NCI-H2196 treated with DMSO at 0.1 percent for 48 hours (cell line): Measurements from ENCODE around the gene SPACA5.
"Not testable (repeated sequence)": the region's sequence is repeated elsewhere in the genome, so short reads cannot be mapped to it uniquely, and the experiment has no call there.

Source experiments
- DNase-seq: peaks from one replicate; lab custom pipeline; 2025; ENCODE audit not compliant: unreplicated experiment; lab: John Stamatoyannopoulos, UW

The SPACA5 gene

DNA sequence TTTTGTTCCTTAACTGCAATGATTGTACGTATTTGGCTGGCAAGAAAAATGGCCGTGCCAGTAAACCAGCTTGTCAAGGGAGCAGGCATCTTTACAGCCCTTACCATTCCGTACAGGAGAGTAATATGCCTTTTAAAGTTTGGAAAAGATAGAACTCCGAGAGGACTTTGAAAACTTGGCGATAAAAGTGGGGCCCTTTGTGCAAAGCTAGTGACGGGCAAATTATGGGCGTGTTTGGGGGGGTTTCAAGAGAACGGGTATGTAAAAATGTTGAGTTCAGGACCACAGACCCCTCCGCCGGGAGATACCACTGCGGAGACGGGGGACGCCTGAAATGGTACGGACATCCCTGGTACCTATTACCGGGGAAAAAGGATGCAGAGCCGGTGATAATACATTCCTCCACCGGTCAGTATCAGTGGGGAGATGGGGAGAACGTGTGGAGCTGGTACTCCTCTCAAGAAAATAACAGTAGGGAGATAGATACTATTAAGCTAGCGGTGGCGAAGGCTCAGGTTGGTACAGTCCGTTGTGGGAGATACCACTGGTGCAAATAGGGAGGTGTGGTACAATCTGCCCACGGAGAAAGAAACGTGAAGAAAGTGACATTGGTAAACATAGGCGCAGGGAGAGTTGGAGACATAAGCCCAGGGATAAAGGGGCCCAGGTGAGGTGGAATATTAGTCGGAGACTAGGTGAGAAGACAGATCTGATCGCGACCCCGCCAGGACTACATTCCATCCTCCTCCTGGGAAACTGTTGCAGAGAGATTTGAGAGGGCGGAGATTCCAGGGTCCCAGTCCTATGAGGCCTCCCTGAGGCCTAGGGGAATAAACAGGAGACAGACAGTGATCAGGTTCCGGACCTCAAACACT is 14.5 kb downstream of the SPACA5 start:
- DNase-seq = peak; percentile 47

DNA sequence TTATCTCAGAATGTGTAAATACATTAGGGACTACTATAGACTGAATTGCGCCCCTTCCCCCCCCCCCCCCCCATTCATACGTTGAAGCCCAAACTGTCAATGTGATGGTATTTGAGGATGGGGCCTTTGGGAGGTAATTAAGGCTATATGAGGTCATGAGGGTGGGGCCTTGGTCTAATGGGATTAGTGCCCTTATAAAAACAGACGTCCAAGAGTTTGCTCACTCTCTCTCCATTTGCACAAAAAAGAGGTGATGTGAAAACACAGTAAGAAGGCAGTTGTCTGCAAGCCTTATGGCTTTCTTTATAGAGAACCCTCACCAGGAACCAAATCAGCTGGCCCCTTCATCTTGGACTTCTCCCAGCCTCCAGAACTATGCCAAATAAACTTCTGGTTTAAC is 15.3 kb downstream of the SPACA5 start:
- no peak for DNase-seq

GRCh38 chrX:48022738-48023137 is 15.9 kb downstream of the SPACA5 start:
- DNase-seq = no peak

GRCh38 chrX:48025561-48025960 is 18.8 kb downstream of the SPACA5 start:
- DNase-seq = peak; percentile 14

DNA sequence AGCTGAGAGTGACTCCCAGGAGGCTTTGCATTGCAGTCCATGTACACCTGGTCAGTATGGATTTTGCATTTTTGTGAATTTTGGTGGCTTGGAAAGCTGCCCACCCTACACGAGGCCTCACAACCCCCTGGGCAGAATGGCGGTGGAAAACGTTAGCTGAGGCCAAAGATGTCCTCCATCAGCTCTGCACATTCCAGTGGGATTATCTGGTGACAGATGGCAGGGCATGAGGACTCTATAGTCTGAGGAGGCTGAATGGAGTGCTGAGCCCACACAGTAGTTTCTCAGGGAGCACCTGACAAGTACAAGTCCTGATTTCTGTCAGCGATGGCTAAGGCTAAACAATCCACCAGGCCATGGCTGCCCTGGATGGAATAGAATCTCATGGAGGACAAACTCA is 20.8 kb downstream of the SPACA5 start:
- DNase-seq = not testable (repeated sequence)

DNA sequence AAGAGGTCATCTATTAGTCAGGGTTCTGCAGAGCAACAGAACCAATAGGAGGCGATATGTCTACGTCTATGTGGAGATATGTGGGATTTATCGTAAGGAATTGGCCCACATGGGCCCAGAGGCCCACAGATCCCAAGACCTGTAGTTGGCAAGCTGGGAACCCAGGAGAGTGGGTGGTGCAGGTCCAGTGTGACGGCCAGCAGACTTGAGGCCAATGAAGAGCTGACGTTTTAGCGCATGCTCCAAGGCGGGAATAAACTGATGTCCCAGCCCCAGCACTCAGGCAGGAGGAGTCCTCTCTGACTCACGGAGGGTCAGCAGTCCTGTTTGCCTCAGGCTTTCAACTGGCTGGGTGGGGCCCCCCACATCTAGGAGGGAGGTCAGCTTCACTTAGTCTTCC is 21.3 kb downstream of the SPACA5 start:
- no peak for DNase-seq

- DNase-seq = no peak
Measured at GRCh38 chrX:48030237-48030636, 23.4 kb downstream of the SPACA5 start.

DNA sequence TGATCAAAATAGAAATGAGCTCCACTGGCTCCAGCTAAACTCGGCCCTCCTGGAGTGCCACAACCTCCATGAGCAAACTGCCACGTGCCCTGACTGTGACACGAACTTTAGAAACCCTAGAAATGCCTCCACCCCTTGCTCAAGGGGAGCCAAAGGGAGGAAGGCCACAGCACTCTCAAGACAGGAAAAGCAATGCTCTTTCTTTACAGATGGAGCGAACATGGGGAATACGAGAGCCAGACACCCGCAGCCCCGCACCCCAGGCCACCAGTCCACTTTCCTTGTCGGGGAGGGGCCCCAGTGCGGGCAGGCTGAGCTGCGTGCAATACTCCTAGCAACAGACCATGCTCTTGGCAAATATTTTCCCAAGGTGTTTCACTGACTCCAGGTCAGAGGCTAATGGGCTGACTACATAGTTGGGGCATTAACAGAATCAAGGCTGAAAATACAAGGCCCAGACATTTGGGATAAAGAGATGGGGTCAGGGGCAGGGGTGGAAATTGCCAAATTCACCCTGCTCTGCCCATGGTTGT is 23.9 kb downstream of the SPACA5 start:
- not testable (repeated sequence) for DNase-seq

GRCh38 chrX:48035891-48036290 is 29.1 kb downstream of the SPACA5 start:
- no peak for DNase-seq

DNA sequence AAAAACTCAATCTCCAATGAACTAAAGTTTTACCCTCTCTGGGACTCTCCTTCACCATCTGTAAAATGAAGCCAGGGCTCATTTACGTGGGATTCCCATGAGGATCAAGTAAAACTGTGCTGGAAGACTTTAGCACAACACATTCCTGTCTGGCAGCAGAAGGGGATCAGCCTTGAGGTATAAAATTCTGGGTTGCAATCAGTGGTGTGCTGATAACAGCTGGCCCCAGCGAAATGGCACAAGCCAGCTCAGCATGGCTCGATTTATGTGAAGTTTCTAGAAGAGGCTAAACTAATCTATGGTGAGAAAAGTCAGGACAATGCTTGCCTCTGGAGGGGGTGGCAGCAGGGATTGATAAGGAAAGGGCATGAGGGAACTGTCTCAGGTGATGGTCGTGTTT is 36.3 kb downstream of the SPACA5 start:
- no peak for DNase-seq

GRCh38 chrX:48045410-48046311 is 38.9 kb downstream of the SPACA5 start:
- DNase-seq = no peak

- DNase-seq = no peak
Measured at GRCh38 chrX:48046846-48047245, 40.1 kb downstream of the SPACA5 start.

DNA sequence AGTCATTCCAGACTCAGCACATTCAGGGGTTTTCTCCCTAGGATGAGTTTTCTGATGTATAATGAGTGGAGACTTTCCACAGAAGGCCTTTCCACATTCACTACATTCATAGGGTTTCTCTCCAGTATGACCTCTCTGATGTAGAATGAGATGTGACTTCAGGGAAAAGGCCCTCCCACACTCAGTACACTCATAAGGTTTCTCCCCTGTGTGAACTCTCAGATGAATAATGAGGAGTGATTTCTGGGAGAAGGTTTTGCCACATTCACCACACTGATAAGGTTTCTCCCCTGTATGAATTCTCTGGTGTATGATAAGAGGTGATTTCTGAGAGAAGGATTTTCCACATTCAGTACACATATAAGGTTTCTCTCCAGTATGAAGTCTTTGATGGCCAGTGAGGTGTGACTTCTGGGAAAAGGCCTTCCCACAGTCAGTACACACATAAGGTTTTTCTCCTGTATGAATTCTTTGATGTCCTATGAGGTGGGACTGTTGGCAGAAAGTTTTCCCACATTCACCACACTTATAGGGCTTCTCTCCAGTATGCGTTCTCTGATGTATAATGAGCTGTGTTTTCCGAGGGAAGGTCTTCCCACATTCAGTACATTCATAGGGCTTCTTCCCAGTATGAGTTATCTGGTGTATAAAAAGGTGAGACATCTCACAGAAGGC is 52.0 kb downstream of the SPACA5 start:
- no peak for DNase-seq

- no peak for DNase-seq
Measured at GRCh38 chrX:48059296-48059639, 52.5 kb downstream of the SPACA5 start.
